ENCODE results near the gene GJE1.

GRCh38 chr6:142112451-142113061 is 20.2 kb upstream of the GJE1 start:
- TF ChIP-seq, protein P1, sequence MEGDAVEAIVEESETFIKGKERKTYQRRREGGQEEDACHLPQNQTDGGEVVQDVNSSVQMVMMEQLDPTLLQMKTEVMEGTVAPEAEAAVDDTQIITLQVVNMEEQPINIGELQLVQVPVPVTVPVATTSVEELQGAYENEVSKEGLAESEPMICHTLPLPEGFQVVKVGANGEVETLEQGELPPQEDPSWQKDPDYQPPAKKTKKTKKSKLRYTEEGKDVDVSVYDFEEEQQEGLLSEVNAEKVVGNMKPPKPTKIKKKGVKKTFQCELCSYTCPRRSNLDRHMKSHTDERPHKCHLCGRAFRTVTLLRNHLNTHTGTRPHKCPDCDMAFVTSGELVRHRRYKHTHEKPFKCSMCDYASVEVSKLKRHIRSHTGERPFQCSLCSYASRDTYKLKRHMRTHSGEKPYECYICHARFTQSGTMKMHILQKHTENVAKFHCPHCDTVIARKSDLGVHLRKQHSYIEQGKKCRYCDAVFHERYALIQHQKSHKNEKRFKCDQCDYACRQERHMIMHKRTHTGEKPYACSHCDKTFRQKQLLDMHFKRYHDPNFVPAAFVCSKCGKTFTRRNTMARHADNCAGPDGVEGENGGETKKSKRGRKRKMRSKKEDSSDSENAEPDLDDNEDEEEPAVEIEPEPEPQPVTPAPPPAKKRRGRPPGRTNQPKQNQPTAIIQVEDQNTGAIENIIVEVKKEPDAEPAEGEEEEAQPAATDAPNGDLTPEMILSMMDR (IDR thresholded peaks at IDR 0.05; ENCODE audit: low read depth, low read length, poor library complexity, severe bottlenecking), result peak; percentile 83
- no peak for TF ChIP-seq EZH2phosphoT487 (IDR thresholded peaks at IDR 0.05; ENCODE audit: borderline replicate concordance, low read length)

All from DOHH2 (cell line).